DMS53 treated with DMSO at 0.1 percent for 48 hours (cell line): ENCODE data around the gene NCR1.
A peak's percentile ranks its signal among the peaks of the same experiment; 100 is the strongest.
"Not testable (repeated sequence)": the region's sequence is repeated elsewhere in the genome, so short reads cannot be mapped to it uniquely, and the experiment has no call there.

ENCODE experiments used
- DNase-seq: peaks from one replicate; lab custom pipeline; 2025; ENCODE audit not compliant: unreplicated experiment; lab: John Stamatoyannopoulos, UW

The NCR1 gene

DNA sequence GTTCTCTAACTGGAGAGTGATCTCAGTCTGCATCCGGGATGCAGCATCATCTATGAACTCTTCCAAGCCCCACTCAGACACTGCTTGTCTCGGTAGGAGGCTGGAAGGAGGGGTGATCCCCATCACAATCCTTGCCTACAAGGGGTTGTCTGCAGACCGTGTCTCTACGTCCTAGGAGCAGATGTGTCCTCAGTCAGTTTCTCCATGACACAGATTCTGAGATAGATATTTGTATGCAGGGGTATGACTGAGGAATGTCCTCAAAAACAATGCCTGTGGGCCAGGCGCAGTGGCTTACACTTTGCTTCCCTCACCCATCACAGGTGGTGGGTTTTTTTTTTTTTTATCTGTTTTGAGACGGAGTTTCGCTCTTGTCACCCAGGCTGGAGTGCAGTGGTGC lies 871 bp downstream of the NCR1 start:
- DNase-seq = no peak

DNA sequence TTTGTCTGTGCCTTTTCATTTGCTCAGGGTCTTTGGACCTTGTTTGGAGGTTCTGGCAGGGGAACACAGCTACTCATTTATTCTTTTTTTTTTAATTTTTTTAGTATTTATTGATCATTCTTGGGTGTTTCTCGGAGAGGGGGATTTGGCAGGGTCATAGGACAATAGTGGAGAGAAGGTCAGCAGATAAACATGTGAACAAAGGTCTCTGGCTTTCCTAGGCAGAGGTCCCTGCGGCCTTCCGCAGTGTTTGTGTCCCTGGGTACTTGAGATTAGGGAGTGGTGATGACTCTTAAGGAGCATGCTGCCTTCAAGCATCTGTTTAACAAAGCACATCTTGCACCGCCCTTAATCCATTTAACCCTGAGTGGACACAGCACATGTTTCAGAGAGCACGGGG lies 2.0 kb downstream of the NCR1 start:
- DNase-seq = not testable (repeated sequence)

GRCh38 chr19:54916822-54917221 lies 10.9 kb downstream of the NCR1 start:
- no peak for DNase-seq

DNA sequence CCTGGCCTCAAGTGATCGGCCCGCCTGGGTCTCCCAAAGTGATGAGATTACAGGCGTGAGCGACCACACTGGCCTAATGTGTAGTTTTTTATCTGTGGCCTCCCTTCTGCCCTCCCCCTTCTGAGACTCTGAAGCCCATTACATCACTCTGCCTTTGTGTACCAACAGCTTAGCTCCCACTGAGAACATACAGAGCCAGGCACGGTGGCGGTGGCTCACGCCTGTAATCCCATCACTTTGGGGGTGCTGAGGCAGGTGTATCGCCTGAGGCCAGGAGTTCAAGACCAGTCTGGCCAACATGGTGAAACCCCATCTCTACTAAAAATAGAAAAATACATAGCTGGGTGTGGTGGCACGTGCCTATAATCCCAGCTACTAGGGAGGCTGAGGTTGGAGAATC lies 12.6 kb downstream of the NCR1 start:
- DNase-seq = no peak

- not testable (repeated sequence) for DNase-seq
Observed at GRCh38 chr19:54919646-54920563, 14.0 kb downstream of the NCR1 start.

DNA sequence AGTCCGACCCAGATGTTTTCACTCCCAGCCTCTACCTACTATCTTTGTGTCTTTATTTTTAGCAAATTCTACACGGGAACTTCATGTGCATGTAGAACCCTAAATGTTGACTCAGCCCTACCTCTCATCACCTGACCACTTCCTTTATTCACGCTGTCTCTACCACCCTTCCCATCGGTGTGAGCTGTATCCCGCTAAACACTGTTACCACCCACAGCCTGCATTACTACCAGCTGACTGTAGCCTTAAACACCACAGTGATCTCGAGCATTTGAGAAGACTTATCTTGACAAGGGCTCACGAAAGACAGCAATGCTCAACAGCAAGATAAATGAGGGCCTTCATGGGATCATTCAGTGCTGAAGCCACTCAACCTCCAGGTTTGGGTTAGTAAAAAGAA lies 15.1 kb downstream of the NCR1 start:
- no peak for DNase-seq

GRCh38 chr19:54923276-54923675 lies 17.3 kb downstream of the NCR1 start:
- DNase-seq = no peak

DNA sequence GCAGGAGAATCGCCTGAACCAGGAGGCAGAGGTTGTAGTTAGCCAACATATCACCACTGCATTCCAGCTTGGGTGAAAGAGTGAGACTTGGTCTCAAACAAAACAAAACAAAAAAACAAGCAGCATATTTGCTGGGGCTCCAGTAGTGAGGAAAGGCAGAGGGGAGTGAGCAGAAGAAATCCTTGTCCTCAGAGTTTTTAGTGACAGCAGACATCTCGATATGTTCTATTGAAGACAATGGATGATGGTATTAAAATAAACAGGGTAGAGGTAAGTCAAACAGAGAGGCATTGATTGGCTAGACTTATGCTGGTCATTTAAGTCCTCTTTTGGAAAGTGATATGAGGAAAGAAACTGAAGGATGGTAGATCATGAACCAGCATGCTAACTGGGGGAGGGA lies 22.4 kb downstream of the NCR1 start:
- DNase-seq = peak; percentile 1

DNA sequence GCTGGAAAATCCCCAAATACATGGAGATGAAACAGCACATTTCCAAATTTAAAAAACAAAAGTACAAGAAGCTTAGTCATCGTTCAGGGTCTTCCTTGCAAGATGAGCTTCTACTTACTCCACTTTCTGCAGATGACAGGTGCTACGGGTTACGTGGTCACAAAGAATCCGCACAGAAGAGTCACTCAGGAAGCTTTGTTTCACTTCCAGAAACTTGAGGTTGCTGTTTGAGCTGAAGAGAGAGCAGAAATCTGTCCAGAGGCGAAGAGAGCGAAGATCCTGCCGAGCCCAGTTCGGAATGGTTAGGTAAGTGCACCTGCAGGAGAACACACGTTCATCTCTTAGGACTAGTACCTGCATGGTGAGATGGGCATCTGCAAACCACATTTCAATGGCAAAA lies 32.0 kb downstream of the NCR1 start:
- no peak for DNase-seq

DNA sequence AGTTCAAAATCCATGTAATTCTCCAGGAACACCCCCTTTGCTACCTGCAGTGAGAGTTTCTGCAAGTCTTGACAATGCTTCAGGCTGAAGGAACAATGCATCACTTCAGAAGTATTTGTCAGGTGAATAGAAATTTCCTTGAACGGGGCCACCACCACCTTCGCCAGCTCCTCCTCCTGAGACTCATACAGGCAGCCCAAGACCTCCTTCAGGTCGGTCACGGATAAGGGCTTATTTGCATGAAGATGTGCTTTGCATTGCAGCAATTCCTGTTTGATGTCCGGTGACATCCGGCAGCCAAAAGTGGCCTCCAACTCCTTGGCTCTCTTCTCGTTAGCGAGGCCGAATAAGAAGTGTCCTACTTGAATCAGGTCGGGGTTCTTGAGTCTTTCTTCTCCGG lies 33.0 kb downstream of the NCR1 start:
- no peak for DNase-seq

DNA sequence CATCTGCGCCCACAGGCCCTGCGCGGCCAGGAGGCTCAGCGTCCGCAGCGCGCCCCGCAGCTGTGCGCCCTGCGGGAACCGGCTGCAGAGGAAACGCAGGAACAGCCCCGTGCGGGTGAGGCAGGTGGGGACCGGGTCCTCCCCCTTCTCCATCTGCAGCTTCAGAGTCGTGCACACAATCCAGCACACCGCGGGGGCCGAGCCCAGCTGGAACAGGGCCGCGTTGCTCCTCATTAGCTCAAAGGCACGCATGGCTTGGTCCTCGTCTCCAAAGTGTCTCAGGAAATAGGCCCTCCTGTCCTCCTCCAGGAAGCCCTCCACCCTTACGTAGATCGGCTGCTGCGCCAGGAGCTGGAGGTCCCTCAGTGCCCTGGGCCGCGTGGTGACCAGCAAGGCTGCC lies 33.6 kb downstream of the NCR1 start:
- DNase-seq = not testable (repeated sequence)

DNA sequence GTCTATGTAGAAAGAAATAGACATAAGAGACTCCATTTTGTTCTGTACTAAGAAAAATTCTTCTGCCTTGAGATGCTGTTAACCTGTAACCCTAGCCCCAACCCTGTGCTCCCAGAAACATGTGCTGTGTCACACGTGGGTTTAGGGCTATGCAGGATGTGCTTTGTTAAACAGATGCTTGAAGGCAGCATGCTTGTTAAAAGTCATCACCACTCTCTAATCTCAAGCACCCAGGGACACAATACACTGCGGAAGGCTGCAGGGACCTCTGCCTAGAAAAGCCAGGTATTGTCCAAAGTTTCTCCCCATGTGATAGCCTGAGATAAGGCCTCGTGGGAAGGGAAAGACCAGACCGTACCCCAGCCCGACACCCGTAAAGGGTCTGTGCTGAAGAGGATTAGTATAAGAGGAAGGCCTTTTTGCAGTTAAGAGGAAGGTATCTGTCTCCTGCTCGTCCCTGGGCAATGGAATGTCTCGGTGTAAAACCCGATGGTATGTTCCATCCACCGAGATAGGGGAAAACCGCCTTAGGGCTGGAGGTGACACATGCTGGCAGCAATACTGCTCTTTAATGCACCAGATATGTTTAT lies 37.9 kb downstream of the NCR1 start:
- DNase-seq = not testable (repeated sequence)

DNA sequence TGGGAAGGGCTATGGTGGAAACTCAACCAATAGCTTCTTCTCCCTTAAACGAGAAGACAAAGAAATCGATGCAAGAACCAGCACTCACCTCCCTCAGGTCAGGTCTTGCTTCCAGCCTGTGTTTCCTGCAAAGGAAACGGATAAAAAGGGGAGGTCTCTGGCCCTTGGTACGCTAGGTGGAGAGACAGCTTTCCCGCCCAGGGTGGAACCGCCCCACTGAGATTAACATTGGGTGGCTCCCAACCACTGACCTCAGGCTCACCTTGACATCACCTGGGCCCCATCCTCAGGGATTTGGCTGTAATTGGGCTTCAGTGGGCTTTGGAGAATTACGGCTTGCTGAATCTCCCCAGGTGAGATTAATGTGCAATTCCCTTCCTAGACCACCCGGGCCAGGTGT lies 41.4 kb downstream of the NCR1 start, which contains the start of gene NLRP7:
NLRP7 (minus strand) TSS at position 150 of the 400 bp plus-strand sequence.
- DNase-seq = no peak

GRCh38 chr19:54949412-54949811 lies 43.5 kb downstream of the NCR1 start:
- DNase-seq = no peak

DNA sequence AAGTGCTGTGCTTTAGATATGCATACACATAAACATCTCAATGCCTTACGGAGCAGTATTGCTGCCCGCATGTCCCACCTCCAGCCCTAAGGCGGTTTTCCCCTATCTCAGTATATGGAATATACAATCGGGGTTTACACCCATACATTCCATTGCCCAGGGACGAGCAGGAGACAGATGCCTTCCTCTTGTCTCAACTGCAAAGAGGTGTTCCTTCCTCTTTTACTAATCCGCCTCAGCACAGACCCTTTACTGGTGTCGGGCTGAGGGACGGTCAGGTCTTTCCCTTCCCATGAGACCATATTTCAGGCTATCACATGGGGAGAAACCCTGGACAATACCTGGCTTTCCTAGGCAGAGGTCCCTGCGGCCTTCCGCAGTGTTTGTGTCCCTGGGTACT lies 44.6 kb downstream of the NCR1 start:
- DNase-seq = not testable (repeated sequence)

GRCh38 chr19:54952591-54953344 lies 46.8 kb downstream of the NCR1 start:
- DNase-seq = no peak

DNA sequence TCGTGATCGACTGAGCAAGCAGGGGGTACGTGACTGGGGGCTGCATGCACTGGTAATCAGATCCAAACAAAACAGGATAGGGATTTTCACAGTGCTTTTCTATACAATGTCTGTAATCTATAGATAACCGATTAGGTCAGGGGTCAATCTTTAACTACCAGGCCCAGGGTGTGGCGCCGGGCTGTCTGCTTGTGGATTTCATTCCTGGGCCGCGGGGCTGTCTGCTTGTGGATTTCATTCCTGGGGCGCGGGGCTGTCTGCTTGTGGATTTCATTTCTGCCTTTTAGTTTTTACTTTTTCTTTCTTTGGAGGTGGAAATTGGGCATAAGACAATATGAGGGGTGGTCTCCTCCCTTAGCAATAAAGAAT lies 47.4 kb downstream of the NCR1 start:
- not testable (repeated sequence) for DNase-seq

- DNase-seq = no peak
Observed at GRCh38 chr19:54955376-54955775, 49.4 kb downstream of the NCR1 start.

DNA sequence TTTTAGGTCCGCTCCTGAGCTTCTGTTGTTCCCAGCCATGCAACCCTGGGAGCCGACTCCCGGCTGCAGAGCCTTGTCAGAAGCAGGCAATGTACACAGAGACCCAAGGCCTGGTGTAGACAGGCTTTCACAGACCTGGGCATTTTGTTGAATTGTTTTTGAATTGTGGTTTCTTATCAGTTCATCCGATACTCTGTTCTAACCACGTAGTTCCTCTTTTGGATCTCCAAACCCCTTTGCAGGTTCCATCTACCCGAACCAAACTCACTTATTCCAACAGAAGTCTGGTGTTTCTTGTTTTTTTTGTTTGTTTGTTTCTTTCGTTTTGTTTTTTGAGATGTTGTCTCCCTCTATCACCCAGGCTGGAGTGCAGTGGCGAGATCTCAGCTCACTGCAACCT lies 53.9 kb downstream of the NCR1 start:
- no peak for DNase-seq
